ENCODE measurements around the gene SLC22A16. TPM values are rescaled to one million over a fixed set of nuclear protein-coding genes. Genes with fewer than 3 reads are reported as not detected.

SLC22A16 gene
- total RNA-seq, 1 experiment from 2014 or later: not detected

DNA sequence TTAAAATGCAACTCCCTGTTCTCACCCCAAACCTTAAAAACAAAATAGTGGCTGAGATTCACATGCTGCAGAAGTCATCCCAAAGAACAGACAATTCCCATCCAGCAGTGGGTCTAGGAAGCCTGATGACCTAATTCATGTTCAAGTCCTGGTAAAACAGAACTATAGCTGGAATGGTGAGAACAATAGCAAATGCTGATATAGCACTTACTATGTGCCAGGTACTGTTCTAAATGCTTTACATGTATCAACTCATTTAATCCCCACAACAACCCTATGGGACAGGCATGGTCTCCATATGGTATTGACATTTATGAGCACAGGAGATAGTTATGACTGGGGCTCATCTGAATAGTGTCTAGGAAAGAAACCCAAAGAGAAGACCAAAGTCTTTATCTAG is 66.6 kb downstream of the SLC22A16 start:
- intact Hi-C loops (cut with micrococcal nuclease): no loop called here

More for the DNA sequence above, 66.6 kb downstream of the SLC22A16 start:
- no TSS peak for BruUV-seq (replicated peaks)
- no peaks in the 10 kb centered on the region for H3K79me2 ChIP-seq (ENCODE audit: insufficient read depth, low read length)
- H3K9me3 ChIP-seq (ENCODE audit: control insufficient read depth in 1 of 2, insufficient read depth in 1 of 2, low read depth in 1 of 2, low read length in 2 of 2): no peaks in the 10 kb centered on the region
- no peak overlapping the region for H3K9ac ChIP-seq (ENCODE audit: low read length)
- H3K4me1 ChIP-seq (ENCODE audit: control insufficient read depth in 1 of 2, insufficient read depth in 2 of 2, low read length in 2 of 2): no peaks in the 10 kb centered on the region
- H3K4me3 ChIP-seq (replicated peaks in 1 of 2; ENCODE audit: low read depth in 1 of 2, low read length in 2 of 2): no peak overlapping the region
- RAD21 ChIA-PET (ENCODE audit: low non-redundant PET in 1 of 2, low total read pairs in 2 of 2, uncharacterized antibody in 2 of 2, unreplicated experiment in 2 of 2): no interaction called here
- no peak overlapping the region for H2AFZ ChIP-seq (ENCODE audit: low read depth, low read length, poor library complexity, severe bottlenecking)
- ATAC-seq (no peak), DNase-seq (ENCODE audit: low read depth, low spot score) (no peak)
- no peaks in the 10 kb centered on the region for H3K9me2 ChIP-seq (ENCODE audit: insufficient read depth)
- no peak overlapping the region for H3K4me2 ChIP-seq (ENCODE audit: low read length)
- H3K27me3 ChIP-seq (ENCODE audit: insufficient read depth, low read length): 0 out of 2 replicates have a peak, but pooled peaks cover 2% of the 10 kb centered on the region
- POLR2A ChIA-PET: no interaction called here
- CTCF ChIA-PET: no interaction called here
- H3K27ac ChIP-seq (ENCODE audit: low read depth, low read length): no peak overlapping the region
- no peaks in the 10 kb centered on the region for H4K20me1 ChIP-seq (ENCODE audit: insufficient read depth)
- no peaks in the 10 kb centered on the region for H3K36me3 ChIP-seq (ENCODE audit: control insufficient read depth in 1 of 2, insufficient read depth in 2 of 2, low read length in 2 of 2)
- TF ChIP-seq ZFX (IDR thresholded peaks at IDR 0.05): no peak
- TF ChIP-seq TCF7L2 (IDR thresholded peaks at IDR 0.05; ENCODE audit: borderline replicate concordance, extremely low read depth, insufficient read depth, insufficient read length): no peak
- TF ChIP-seq ZNF274 (IDR thresholded peaks at IDR 0.05; ENCODE audit: low read depth, low read length): no peak
- no peak for TF ChIP-seq FOSL1 (IDR thresholded peaks at IDR 0.05; ENCODE audit: low read depth)
- no peak for TF ChIP-seq SRF (IDR thresholded peaks at IDR 0.05; ENCODE audit: low read depth)
- TF ChIP-seq RAD21 (IDR thresholded peaks at IDR 0.05; ENCODE audit: low read depth): no peak
- TF ChIP-seq ELF1 (IDR thresholded peaks at IDR 0.05; ENCODE audit: borderline replicate concordance, low read depth): no peak
- TF ChIP-seq, protein P1, sequence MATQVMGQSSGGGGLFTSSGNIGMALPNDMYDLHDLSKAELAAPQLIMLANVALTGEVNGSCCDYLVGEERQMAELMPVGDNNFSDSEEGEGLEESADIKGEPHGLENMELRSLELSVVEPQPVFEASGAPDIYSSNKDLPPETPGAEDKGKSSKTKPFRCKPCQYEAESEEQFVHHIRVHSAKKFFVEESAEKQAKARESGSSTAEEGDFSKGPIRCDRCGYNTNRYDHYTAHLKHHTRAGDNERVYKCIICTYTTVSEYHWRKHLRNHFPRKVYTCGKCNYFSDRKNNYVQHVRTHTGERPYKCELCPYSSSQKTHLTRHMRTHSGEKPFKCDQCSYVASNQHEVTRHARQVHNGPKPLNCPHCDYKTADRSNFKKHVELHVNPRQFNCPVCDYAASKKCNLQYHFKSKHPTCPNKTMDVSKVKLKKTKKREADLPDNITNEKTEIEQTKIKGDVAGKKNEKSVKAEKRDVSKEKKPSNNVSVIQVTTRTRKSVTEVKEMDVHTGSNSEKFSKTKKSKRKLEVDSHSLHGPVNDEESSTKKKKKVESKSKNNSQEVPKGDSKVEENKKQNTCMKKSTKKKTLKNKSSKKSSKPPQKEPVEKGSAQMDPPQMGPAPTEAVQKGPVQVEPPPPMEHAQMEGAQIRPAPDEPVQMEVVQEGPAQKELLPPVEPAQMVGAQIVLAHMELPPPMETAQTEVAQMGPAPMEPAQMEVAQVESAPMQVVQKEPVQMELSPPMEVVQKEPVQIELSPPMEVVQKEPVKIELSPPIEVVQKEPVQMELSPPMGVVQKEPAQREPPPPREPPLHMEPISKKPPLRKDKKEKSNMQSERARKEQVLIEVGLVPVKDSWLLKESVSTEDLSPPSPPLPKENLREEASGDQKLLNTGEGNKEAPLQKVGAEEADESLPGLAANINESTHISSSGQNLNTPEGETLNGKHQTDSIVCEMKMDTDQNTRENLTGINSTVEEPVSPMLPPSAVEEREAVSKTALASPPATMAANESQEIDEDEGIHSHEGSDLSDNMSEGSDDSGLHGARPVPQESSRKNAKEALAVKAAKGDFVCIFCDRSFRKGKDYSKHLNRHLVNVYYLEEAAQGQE (IDR thresholded peaks at IDR 0.05; ENCODE audit: low read depth): no peak
- TF ChIP-seq, protein P2, sequence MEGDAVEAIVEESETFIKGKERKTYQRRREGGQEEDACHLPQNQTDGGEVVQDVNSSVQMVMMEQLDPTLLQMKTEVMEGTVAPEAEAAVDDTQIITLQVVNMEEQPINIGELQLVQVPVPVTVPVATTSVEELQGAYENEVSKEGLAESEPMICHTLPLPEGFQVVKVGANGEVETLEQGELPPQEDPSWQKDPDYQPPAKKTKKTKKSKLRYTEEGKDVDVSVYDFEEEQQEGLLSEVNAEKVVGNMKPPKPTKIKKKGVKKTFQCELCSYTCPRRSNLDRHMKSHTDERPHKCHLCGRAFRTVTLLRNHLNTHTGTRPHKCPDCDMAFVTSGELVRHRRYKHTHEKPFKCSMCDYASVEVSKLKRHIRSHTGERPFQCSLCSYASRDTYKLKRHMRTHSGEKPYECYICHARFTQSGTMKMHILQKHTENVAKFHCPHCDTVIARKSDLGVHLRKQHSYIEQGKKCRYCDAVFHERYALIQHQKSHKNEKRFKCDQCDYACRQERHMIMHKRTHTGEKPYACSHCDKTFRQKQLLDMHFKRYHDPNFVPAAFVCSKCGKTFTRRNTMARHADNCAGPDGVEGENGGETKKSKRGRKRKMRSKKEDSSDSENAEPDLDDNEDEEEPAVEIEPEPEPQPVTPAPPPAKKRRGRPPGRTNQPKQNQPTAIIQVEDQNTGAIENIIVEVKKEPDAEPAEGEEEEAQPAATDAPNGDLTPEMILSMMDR (IDR thresholded peaks at IDR 0.05 in 2 of 3, conservative IDR thresholded peaks at IDR 0.05 in 1 of 3; ENCODE audit: borderline replicate concordance in 1 of 3, insufficient read depth in 1 of 3, low read depth in 2 of 3, low read length in 2 of 3): no peak

Data from HCT116 (cell line).